Measurements from ENCODE around the gene TTLL5. TPM values are rescaled to one million over a fixed set of nuclear protein-coding genes. Genes with fewer than 3 reads are reported as not detected.

TTLL5 gene
- total and polyA plus RNA-seq, 2 donors (not counting 1 experiment from before 2014, with no cell fraction given), result 16.1 to 23.8 TPM

GRCh38 chr14:75979071-75979571 lies 318.1 kb downstream of the TTLL5 start:
- DNase-seq (ENCODE audit: low read depth in 2 of 2), result peak; percentile 31 to 57
- H3K9ac ChIP-seq (ENCODE audit: insufficient read depth, low read length), result no peak overlapping the region
- no peak overlapping the region for H3K27ac ChIP-seq (ENCODE audit: insufficient read depth, low read length)
- no peaks in the 10 kb centered on the region for H3K79me2 ChIP-seq (ENCODE audit: control insufficient read depth, insufficient read depth, low read length)
- peak overlapping the region in 3 of 4 experiments; percentile 4 to 78 (median 9) for H3K4me3 ChIP-seq (replicated peaks in 1 of 4; ENCODE audit: control extremely low read depth in 1 of 4, insufficient read depth in 1 of 4, low read depth in 3 of 4, low read length in 4 of 4)
- H4K20me1 ChIP-seq (ENCODE audit: control insufficient read depth, extremely low read depth, insufficient read depth, low read length), result no peaks in the 10 kb centered on the region
- H3K9me3 ChIP-seq (ENCODE audit: control insufficient read depth, insufficient read depth, low read depth, low read length), result no peaks in the 10 kb centered on the region
- H3K36me3 ChIP-seq (ENCODE audit: control insufficient read depth, insufficient read depth, low read length), result no peaks in the 10 kb centered on the region
- H3K4me1 ChIP-seq (ENCODE audit: control insufficient read depth, extremely low read depth, insufficient read depth, low read length), result peaks cover 26% of the 10 kb centered on the region
- H3K4me2 ChIP-seq (ENCODE audit: extremely low read depth, insufficient read depth, low read length), result peak overlapping the region; percentile 76
- no peaks in the 10 kb centered on the region for H3K27me3 ChIP-seq (ENCODE audit: control insufficient read depth, insufficient read depth, low read length)
- TF ChIP-seq EZH2 (IDR thresholded peaks at IDR 0.05; ENCODE audit: low read length, missing control alignments) (no peak), CTCF (conservative IDR thresholded peaks at IDR 0.05 in 1 of 2, IDR thresholded peaks at IDR 0.05 in 1 of 2; ENCODE audit: low read depth in 1 of 2, low read length in 2 of 2) (peak; percentile 62 to 75)
- H2AFZ ChIP-seq (ENCODE audit: low read length), result peak overlapping the region; percentile 11

GRCh38 chr14:75979648-75980565 lies 318.9 kb downstream of the TTLL5 start:
- peak overlapping the region; percentile 17 for H2AFZ ChIP-seq (ENCODE audit: low read length)
- no peak overlapping the region for H3K9ac ChIP-seq (ENCODE audit: insufficient read depth, low read length)
- H3K4me1 ChIP-seq (ENCODE audit: control insufficient read depth, extremely low read depth, insufficient read depth, low read length), result peaks cover 26% of the 10 kb centered on the region
- H3K79me2 ChIP-seq (ENCODE audit: control insufficient read depth, insufficient read depth, low read length), result no peaks in the 10 kb centered on the region
- H3K4me3 ChIP-seq (replicated peaks in 1 of 4; ENCODE audit: control extremely low read depth in 1 of 4, insufficient read depth in 1 of 4, low read depth in 3 of 4, low read length in 4 of 4), result peak overlapping the region; percentile 1 to 78 (median 47)
- TF ChIP-seq CTCF (conservative IDR thresholded peaks at IDR 0.05 in 1 of 2, IDR thresholded peaks at IDR 0.05 in 1 of 2; ENCODE audit: low read depth in 1 of 2, low read length in 2 of 2) (no peak), EZH2 (IDR thresholded peaks at IDR 0.05; ENCODE audit: low read length, missing control alignments) (no peak)
- no peaks in the 10 kb centered on the region for H3K36me3 ChIP-seq (ENCODE audit: control insufficient read depth, insufficient read depth, low read length)
- no peaks in the 10 kb centered on the region for H3K27me3 ChIP-seq (ENCODE audit: control insufficient read depth, insufficient read depth, low read length)
- H3K27ac ChIP-seq (ENCODE audit: insufficient read depth, low read length), result no peak overlapping the region
- H3K4me2 ChIP-seq (ENCODE audit: extremely low read depth, insufficient read depth, low read length), result peak overlapping the region; percentile 88
- DNase-seq (ENCODE audit: low read depth in 2 of 2), result no peak
- H3K9me3 ChIP-seq (ENCODE audit: control insufficient read depth, insufficient read depth, low read depth, low read length), result no peaks in the 10 kb centered on the region
- H4K20me1 ChIP-seq (ENCODE audit: control insufficient read depth, extremely low read depth, insufficient read depth, low read length), result no peaks in the 10 kb centered on the region

GRCh38 chr14:75980856-75981255 lies 319.8 kb downstream of the TTLL5 start:
- peak in 1 of 2 donors; percentile 36 for DNase-seq (ENCODE audit: low read depth in 2 of 2)
- Histone ChIP-seq H3K27me3 (ENCODE audit: control insufficient read depth, insufficient read depth, low read length) (no peaks in the 10 kb centered on the region), H3K27ac (ENCODE audit: insufficient read depth, low read length) (peak overlapping the region; percentile 82), H3K36me3 (ENCODE audit: control insufficient read depth, insufficient read depth, low read length) (no peaks in the 10 kb centered on the region), H3K4me2 (ENCODE audit: extremely low read depth, insufficient read depth, low read length) (peak overlapping the region; percentile 88), H3K79me2 (ENCODE audit: control insufficient read depth, insufficient read depth, low read length) (no peaks in the 10 kb centered on the region), H4K20me1 (ENCODE audit: control insufficient read depth, extremely low read depth, insufficient read depth, low read length) (no peaks in the 10 kb centered on the region), H3K4me3 (replicated peaks in 1 of 4; ENCODE audit: control extremely low read depth in 1 of 4, insufficient read depth in 1 of 4, low read depth in 3 of 4, low read length in 4 of 4) (peak overlapping the region; percentile 17 to 78 (median 68)), H3K4me1 (ENCODE audit: control insufficient read depth, extremely low read depth, insufficient read depth, low read length) (peaks cover 26% of the 10 kb centered on the region), H3K9ac (ENCODE audit: insufficient read depth, low read length) (no peak overlapping the region), H2AFZ (ENCODE audit: low read length) (peak overlapping the region; percentile 12), H3K9me3 (ENCODE audit: control insufficient read depth, insufficient read depth, low read depth, low read length) (no peaks in the 10 kb centered on the region)
- no peak for TF ChIP-seq EZH2 (IDR thresholded peaks at IDR 0.05; ENCODE audit: low read length, missing control alignments)
- no peak for TF ChIP-seq CTCF (conservative IDR thresholded peaks at IDR 0.05 in 1 of 2, IDR thresholded peaks at IDR 0.05 in 1 of 2; ENCODE audit: low read depth in 1 of 2, low read length in 2 of 2)
